Activated CD8-positive, alpha-beta T cell treated with anti-CD3 and anti-CD28 coated beads, Interleukin-2, amount 10 ng/mL, durations not matched to agents 7 days and 5 days (primary cell): Measurements from ENCODE around the gene WSCD2. TPM values are rescaled to one million over a fixed set of nuclear protein-coding genes. Genes with fewer than 3 reads are reported as not detected.

Experiments
- ATAC-seq: fragments of 150-1000 bp; cut with Tn5 transposase; one replicate; pipeline ENCODE4 v1.10.0; 2021; ENCODE audit warnings: moderate library complexity
- CTCF ChIA-PET: fragments of 350-600 bp; sonication (Branson Sonifier 250); formaldehyde crosslinking; loops from one replicate; lab custom pipeline; 2021; ENCODE audit warnings: antibody characterized with exemption; lab: Charles Lee
- POLR2A ChIA-PET: fragments of 350-600 bp; sonication (Branson Sonifier 250); formaldehyde crosslinking; loops from one replicate; lab custom pipeline; 2021; ENCODE audit warnings: antibody characterized with exemption; lab: Charles Lee
- DNase-seq: peaks from one replicate; pipeline ENCODE4 v3.0.0-alpha.2; 2020
- H3K27ac Mint-ChIP-seq: one replicate; pipeline ENCODE4 v1.8.0; 2021; ENCODE audit warnings: mild to moderate bottlenecking, mixed read lengths
- H3K27me3 Mint-ChIP-seq: one replicate; pipeline ENCODE4 v1.8.0; 2021; ENCODE audit warnings: low read depth, mixed read lengths
- H3K36me3 Mint-ChIP-seq: one replicate; pipeline ENCODE4 v1.8.0; 2021; ENCODE audit warnings: low read depth, mixed read lengths
- H3K4me1 Mint-ChIP-seq: one replicate; pipeline ENCODE4 v1.8.0; 2021; ENCODE audit warnings: low read depth, mixed read lengths
- H3K4me3 Mint-ChIP-seq: one replicate; pipeline ENCODE4 v1.8.0; 2021; ENCODE audit warnings: mild to moderate bottlenecking, mixed read lengths
- H3K9me3 Mint-ChIP-seq: one replicate; pipeline ENCODE4 v1.8.0; 2022; ENCODE audit warnings: mixed read lengths; ENCODE audit not compliant: insufficient read depth
- total RNA-seq, 2 experiments: library from RNA; stranded (reverse); gene quantifications; one replicate each; pipeline ENCODE4 v1.2.3, GENCODE V29; 2021

Gene WSCD2
- total RNA-seq, 2 experiments from 2014 or later, result not detected

GRCh38 chr12:108098374-108098773 lies 30.7 kb upstream of the WSCD2 start:
- H3K4me3 Mint-ChIP-seq, result no peak overlapping the region
- no peak for DNase-seq
- ChIA-PET CTCF (no interaction called here), POLR2A (no interaction called here)
- no peak for ATAC-seq
- peaks cover 8% of the 10 kb centered on the region for H3K27me3 Mint-ChIP-seq
- H3K36me3 Mint-ChIP-seq, result no peaks in the 10 kb centered on the region
- H3K9me3 Mint-ChIP-seq, result no peaks in the 10 kb centered on the region
- no peak overlapping the region for H3K27ac Mint-ChIP-seq
- no peaks in the 10 kb centered on the region for H3K4me1 Mint-ChIP-seq

- peaks cover 8% of the 10 kb centered on the region for H3K27me3 Mint-ChIP-seq
- H3K27ac Mint-ChIP-seq, result no peak overlapping the region
- POLR2A ChIA-PET, result no interaction called here
- no peak overlapping the region for H3K4me3 Mint-ChIP-seq
- no peaks in the 10 kb centered on the region for H3K36me3 Mint-ChIP-seq
- H3K4me1 Mint-ChIP-seq, result no peaks in the 10 kb centered on the region
- H3K9me3 Mint-ChIP-seq, result no peaks in the 10 kb centered on the region
- no peak for DNase-seq
- CTCF ChIA-PET, result no interaction called here
- no peak for ATAC-seq
Measured at GRCh38 chr12:108099073-108099472, 30.0 kb upstream of the WSCD2 start.

- Mint-ChIP-seq H3K9me3 (no peaks in the 10 kb centered on the region), H3K4me3 (no peak overlapping the region), H3K4me1 (no peaks in the 10 kb centered on the region), H3K27me3 (peaks cover 4% of the 10 kb centered on the region), H3K36me3 (no peaks in the 10 kb centered on the region), H3K27ac (no peak overlapping the region)
- CTCF ChIA-PET, result no interaction called here
- POLR2A ChIA-PET, result no interaction called here
- no peak for ATAC-seq
- DNase-seq, result no peak
Measured at GRCh38 chr12:108099778-108100489, 29.2 kb upstream of the WSCD2 start.

- H3K9me3 Mint-ChIP-seq, result no peaks in the 10 kb centered on the region
- CTCF ChIA-PET, result no interaction called here
Measured at GRCh38 chr12:108101605-108102175, 27.4 kb upstream of the WSCD2 start.

GRCh38 chr12:108102363-108102762 lies 26.7 kb upstream of the WSCD2 start:
- DNase-seq, result no peak
- H3K4me3 Mint-ChIP-seq, result no peak overlapping the region
- no peak for ATAC-seq
- H3K36me3 Mint-ChIP-seq, result no peaks in the 10 kb centered on the region
- no peak overlapping the region for H3K27ac Mint-ChIP-seq
- ChIA-PET CTCF (no interaction called here), POLR2A (no interaction called here)
- no peaks in the 10 kb centered on the region for H3K9me3 Mint-ChIP-seq
- no peaks in the 10 kb centered on the region for H3K4me1 Mint-ChIP-seq
- H3K27me3 Mint-ChIP-seq, result peaks cover 2% of the 10 kb centered on the region

More at GRCh38 chr12:108101605-108102175, 27.4 kb upstream of the WSCD2 start:
- no peaks in the 10 kb centered on the region for H3K36me3 Mint-ChIP-seq
- no peak for DNase-seq
- H3K27me3 Mint-ChIP-seq, result peaks cover 2% of the 10 kb centered on the region
- POLR2A ChIA-PET, result no interaction called here
- no peak for ATAC-seq
- no peak overlapping the region for H3K27ac Mint-ChIP-seq
- H3K4me1 Mint-ChIP-seq, result no peaks in the 10 kb centered on the region
- H3K4me3 Mint-ChIP-seq, result no peak overlapping the region

GRCh38 chr12:108103087-108103486 lies 26.0 kb upstream of the WSCD2 start:
- ATAC-seq (no peak), DNase-seq (no peak)
- no peaks in the 10 kb centered on the region for H3K36me3 Mint-ChIP-seq
- POLR2A ChIA-PET, result no interaction called here
- H3K27ac Mint-ChIP-seq, result no peak overlapping the region
- H3K4me3 Mint-ChIP-seq, result no peak overlapping the region
- no peaks in the 10 kb centered on the region for H3K9me3 Mint-ChIP-seq
- H3K4me1 Mint-ChIP-seq, result no peaks in the 10 kb centered on the region
- CTCF ChIA-PET, result no interaction called here
- H3K27me3 Mint-ChIP-seq, result peaks cover 2% of the 10 kb centered on the region

GRCh38 chr12:108103517-108103916 lies 25.6 kb upstream of the WSCD2 start:
- ChIA-PET CTCF (no interaction called here), POLR2A (no interaction called here)
- no peaks in the 10 kb centered on the region for H3K4me1 Mint-ChIP-seq
- H3K4me3 Mint-ChIP-seq, result no peak overlapping the region
- H3K36me3 Mint-ChIP-seq, result no peaks in the 10 kb centered on the region
- H3K27me3 Mint-ChIP-seq, result peaks cover 2% of the 10 kb centered on the region
- no peak for DNase-seq
- no peak overlapping the region for H3K27ac Mint-ChIP-seq
- no peaks in the 10 kb centered on the region for H3K9me3 Mint-ChIP-seq
- ATAC-seq, result no peak

- CTCF ChIA-PET, result no interaction called here
- Mint-ChIP-seq H3K9me3 (no peaks in the 10 kb centered on the region), H3K36me3 (no peaks in the 10 kb centered on the region)
Measured at GRCh38 chr12:108104657-108105056, 24.4 kb upstream of the WSCD2 start.

GRCh38 chr12:108106599-108106998 lies 22.5 kb upstream of the WSCD2 start:
- Mint-ChIP-seq H3K4me3 (no peak overlapping the region), H3K27ac (no peak overlapping the region), H3K4me1 (no peaks in the 10 kb centered on the region), H3K36me3 (no peaks in the 10 kb centered on the region), H3K27me3 (peaks cover 2% of the 10 kb centered on the region), H3K9me3 (no peaks in the 10 kb centered on the region)
- ChIA-PET POLR2A (no interaction called here), CTCF (no interaction called here)
- DNase-seq (no peak), ATAC-seq (no peak)

More at GRCh38 chr12:108104657-108105056, 24.4 kb upstream of the WSCD2 start:
- DNase-seq (no peak), ATAC-seq (no peak)
- Mint-ChIP-seq H3K4me1 (no peaks in the 10 kb centered on the region), H3K4me3 (no peak overlapping the region), H3K27me3 (peaks cover 2% of the 10 kb centered on the region), H3K27ac (no peak overlapping the region)
- POLR2A ChIA-PET, result no interaction called here

- no peaks in the 10 kb centered on the region for H3K4me1 Mint-ChIP-seq
- H3K9me3 Mint-ChIP-seq, result no peaks in the 10 kb centered on the region
- no peak overlapping the region for H3K27ac Mint-ChIP-seq
- H3K27me3 Mint-ChIP-seq, result peaks cover 2% of the 10 kb centered on the region
- ATAC-seq, result no peak
- H3K36me3 Mint-ChIP-seq, result no peaks in the 10 kb centered on the region
- no peak overlapping the region for H3K4me3 Mint-ChIP-seq
- DNase-seq, result no peak
- POLR2A ChIA-PET, result no interaction called here
- CTCF ChIA-PET, result no interaction called here
Measured at GRCh38 chr12:108107293-108107692, 21.8 kb upstream of the WSCD2 start.

- DNase-seq (no peak), ATAC-seq (no peak)
- ChIA-PET POLR2A (no interaction called here), CTCF (no interaction called here)
- Mint-ChIP-seq H3K9me3 (no peaks in the 10 kb centered on the region), H3K4me3 (no peak overlapping the region), H3K27ac (no peak overlapping the region), H3K4me1 (no peaks in the 10 kb centered on the region), H3K36me3 (no peaks in the 10 kb centered on the region), H3K27me3 (peaks cover 5% of the 10 kb centered on the region)
Measured at GRCh38 chr12:108109504-108109903, 19.6 kb upstream of the WSCD2 start.

- CTCF ChIA-PET, result no interaction called here
- Mint-ChIP-seq H3K36me3 (no peaks in the 10 kb centered on the region), H3K4me1 (no peaks in the 10 kb centered on the region), H3K27me3 (peaks cover 8% of the 10 kb centered on the region), H3K4me3 (no peak overlapping the region), H3K9me3 (no peaks in the 10 kb centered on the region), H3K27ac (no peak overlapping the region)
- DNase-seq, result no peak
- no peak for ATAC-seq
- POLR2A ChIA-PET, result no interaction called here
Measured at GRCh38 chr12:108109954-108110353, 19.1 kb upstream of the WSCD2 start.
